GM12878 (cell line): ENCODE data around the gene ZNF735.

Experiments
- TBL1XR1 ChIP-seq: IDR thresholded peaks from 2 replicates; pipeline ENCODE4 v1.6.1; 2012; ENCODE audit warnings: low read depth, low read length, improper control_type of control experiment
- TF ChIP-seq, protein P1 (sequence below): IDR thresholded peaks from 2 replicates; pipeline ENCODE4 v1.6.1; 2011; ENCODE audit warnings: low read depth, low read length, improper control_type of control experiment, borderline replicate concordance

- TF ChIP-seq TBL1XR1 = no peak
- TF ChIP-seq, protein P1, sequence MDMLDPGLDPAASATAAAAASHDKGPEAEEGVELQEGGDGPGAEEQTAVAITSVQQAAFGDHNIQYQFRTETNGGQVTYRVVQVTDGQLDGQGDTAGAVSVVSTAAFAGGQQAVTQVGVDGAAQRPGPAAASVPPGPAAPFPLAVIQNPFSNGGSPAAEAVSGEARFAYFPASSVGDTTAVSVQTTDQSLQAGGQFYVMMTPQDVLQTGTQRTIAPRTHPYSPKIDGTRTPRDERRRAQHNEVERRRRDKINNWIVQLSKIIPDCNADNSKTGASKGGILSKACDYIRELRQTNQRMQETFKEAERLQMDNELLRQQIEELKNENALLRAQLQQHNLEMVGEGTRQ = no peak
These were observed 26.0 kb upstream of the ZNF735 start for GRCh38 chr7:64180989-64181388.
